ENCODE data around the gene UGT3A2. TPM values are rescaled to one million over a fixed set of nuclear protein-coding genes. Genes with fewer than 3 reads are reported as not detected.

The UGT3A2 gene
- total RNA-seq: 1 to 10 TPM in 1 of 2 donors, under 1 TPM in 1; 0.55 to 4.0 TPM

- no peak for TF ChIP-seq CTCF (IDR thresholded peaks at IDR 0.05)
- no peak for TF ChIP-seq POLR2A (IDR thresholded peaks at IDR 0.05)
- no peak for TF ChIP-seq POLR2AphosphoS5 (IDR thresholded peaks at IDR 0.05)
- no peak for DNase-seq (ENCODE audit: low spot score)
- Histone ChIP-seq H3K27me3 (replicated peaks; ENCODE audit: insufficient read depth) (peaks cover 5% of the 10 kb centered on the region), H3K27ac (no peak within 1 kb of the TSS), H3K9me3 (no peaks in the 10 kb centered on the region), H3K4me3 (no peak within 1 kb of the TSS), H3K36me3 (no peaks in the 10 kb centered on the region), H3K4me1 (replicated peaks) (no peaks in the 10 kb centered on the region)
- intact Hi-C loops (cut with DNase I): no loop called here
- 1% methylated on average over 21 of the region's 22 CpGs for WGBS
These were observed at the start of gene UGT3A2 for GRCh38 chr5:36066540-36067210. UGT3A2 (minus strand) TSS chr5:36066882; CDS start chr5:36066789, 93 bp downstream.

GRCh38 chr5:36111238-36111637 is 44.6 kb upstream of the UGT3A2 start:
- WGBS: 37% methylated on average over 1 of the region's 1 CpG
- Histone ChIP-seq H3K4me1 (replicated peaks) (no peaks in the 10 kb centered on the region), H3K4me3 (no peak overlapping the region), H3K27ac (no peak overlapping the region), H3K36me3 (peaks cover 0 to 11% of the 10 kb centered on the region in 2 donors), H3K27me3 (replicated peaks; ENCODE audit: insufficient read depth) (no peaks in the 10 kb centered on the region), H3K9me3 (no peaks in the 10 kb centered on the region)
- no peak for TF ChIP-seq CTCF (IDR thresholded peaks at IDR 0.05)
- no peak for TF ChIP-seq POLR2AphosphoS5 (IDR thresholded peaks at IDR 0.05)
- TF ChIP-seq POLR2A (IDR thresholded peaks at IDR 0.05): no peak
- intact Hi-C loops (cut with DNase I): no loop called here
- DNase-seq (ENCODE audit: low spot score): no peak

GRCh38 chr5:36108758-36109460 is 42.2 kb upstream of the UGT3A2 start:
- Histone ChIP-seq H3K36me3 (peaks cover 0 to 11% of the 10 kb centered on the region in 2 donors), H3K4me1 (replicated peaks) (no peaks in the 10 kb centered on the region), H3K4me3 (no peak overlapping the region), H3K27ac (no peak overlapping the region), H3K9me3 (no peaks in the 10 kb centered on the region), H3K27me3 (replicated peaks; ENCODE audit: insufficient read depth) (no peaks in the 10 kb centered on the region)
- intact Hi-C loops (cut with DNase I): no loop called here
- no peak for DNase-seq (ENCODE audit: low spot score)
- WGBS: 60% methylated on average over 3 of the region's 3 CpGs
- TF ChIP-seq POLR2AphosphoS5 (IDR thresholded peaks at IDR 0.05): no peak
- TF ChIP-seq CTCF (IDR thresholded peaks at IDR 0.05): no peak
- TF ChIP-seq POLR2A (IDR thresholded peaks at IDR 0.05): no peak

- no peak for DNase-seq (ENCODE audit: low spot score)
- Histone ChIP-seq H3K4me1 (replicated peaks) (no peaks in the 10 kb centered on the region), H3K27me3 (replicated peaks; ENCODE audit: insufficient read depth) (no peaks in the 10 kb centered on the region), H3K27ac (no peak overlapping the region), H3K4me3 (no peak overlapping the region), H3K9me3 (no peaks in the 10 kb centered on the region), H3K36me3 (peaks cover 0 to 11% of the 10 kb centered on the region in 2 donors)
- intact Hi-C loops (cut with DNase I): no loop called here
- 83% methylated on average over 2 of the region's 2 CpGs for WGBS
- TF ChIP-seq POLR2A (IDR thresholded peaks at IDR 0.05): no peak
- TF ChIP-seq POLR2AphosphoS5 (IDR thresholded peaks at IDR 0.05): no peak
- TF ChIP-seq CTCF (IDR thresholded peaks at IDR 0.05): no peak
These were observed 39.1 kb upstream of the UGT3A2 start for GRCh38 chr5:36105819-36106218.

Data from prostate gland (tissue), 2 donors.